ENCODE measurements around the gene ZNF683.

ZNF683 gene

GRCh38 chr1:26317612-26318337 lies 54.8 kb downstream of the ZNF683 start, which contains the start of gene CD52:
CD52 (plus strand) TSS chr1:26317958; CDS start chr1:26318018, 60 bp downstream.
- TF ChIP-seq EZH2 (optimal IDR thresholded peaks at IDR 0.05; ENCODE audit: low read depth, low read length) (no peak), CTCF (IDR thresholded peaks at IDR 0.05; ENCODE audit: low read length) (no peak), EZH2phosphoT487 (IDR thresholded peaks at IDR 0.05; ENCODE audit: low read length) (no peak)
- H3K4me1 ChIP-seq (ENCODE audit: low read length): peaks cover 26% of the 10 kb centered on the region
- H3K9ac ChIP-seq (ENCODE audit: low read length): no peak within 1 kb of the TSS
- no peaks in the 10 kb centered on the region for H3K79me2 ChIP-seq (ENCODE audit: low read length)
- no peaks in the 10 kb centered on the region for H3K27me3 ChIP-seq (replicated peaks; ENCODE audit: insufficient read depth, low read length)
- H3K4me2 ChIP-seq (ENCODE audit: low read depth, low read length): peak within 1 kb of the TSS; percentile 37; the same call in 1 of the 2 replicates
- H4K20me1 ChIP-seq (ENCODE audit: insufficient read depth, low read length): no peaks in the 10 kb centered on the region
- no peak within 1 kb of the TSS for H3K27ac ChIP-seq (ENCODE audit: low read length)
- H3K9me3 ChIP-seq (replicated peaks; ENCODE audit: insufficient read depth, low read length): no peaks in the 10 kb centered on the region
- DNase-seq: peak; percentile 21
- no peaks in the 10 kb centered on the region for H3F3A ChIP-seq (ENCODE audit: insufficient read depth, low read length)
- H2AFZ ChIP-seq (ENCODE audit: low read length): peak within 1 kb of the TSS; percentile 16; the same call in 1 of the 2 replicates
- peak within 1 kb of the TSS; percentile 12; the same call in 1 of the 2 replicates for H3K4me3 ChIP-seq (ENCODE audit: low read length)
- no peaks in the 10 kb centered on the region for H3K36me3 ChIP-seq (replicated peaks; ENCODE audit: insufficient read depth, low read length)
- no peaks in the 10 kb centered on the region for H3K9me2 ChIP-seq (replicated peaks; ENCODE audit: insufficient read depth, low read length)

- H3K4me1 ChIP-seq (ENCODE audit: low read length): peaks cover 26% of the 10 kb centered on the region
- H3K4me3 ChIP-seq (ENCODE audit: low read length): no peak overlapping the region
- H4K20me1 ChIP-seq (ENCODE audit: insufficient read depth, low read length): no peaks in the 10 kb centered on the region
- no peak overlapping the region for H2AFZ ChIP-seq (ENCODE audit: low read length)
- TF ChIP-seq CTCF (IDR thresholded peaks at IDR 0.05; ENCODE audit: low read length): no peak
- no peak for TF ChIP-seq EZH2 (optimal IDR thresholded peaks at IDR 0.05; ENCODE audit: low read depth, low read length)
- no peak for TF ChIP-seq EZH2phosphoT487 (IDR thresholded peaks at IDR 0.05; ENCODE audit: low read length)
- H3K9me3 ChIP-seq (replicated peaks; ENCODE audit: insufficient read depth, low read length): no peaks in the 10 kb centered on the region
- no peak overlapping the region for H3K9ac ChIP-seq (ENCODE audit: low read length)
- H3K4me2 ChIP-seq (ENCODE audit: low read depth, low read length): peak overlapping the region; percentile 37; the same call in 1 of the 2 replicates
- H3F3A ChIP-seq (ENCODE audit: insufficient read depth, low read length): no peaks in the 10 kb centered on the region
- H3K27ac ChIP-seq (ENCODE audit: low read length): no peak overlapping the region
- no peaks in the 10 kb centered on the region for H3K36me3 ChIP-seq (replicated peaks; ENCODE audit: insufficient read depth, low read length)
- no peaks in the 10 kb centered on the region for H3K79me2 ChIP-seq (ENCODE audit: low read length)
- H3K27me3 ChIP-seq (replicated peaks; ENCODE audit: insufficient read depth, low read length): no peaks in the 10 kb centered on the region
- no peak for DNase-seq
- H3K9me2 ChIP-seq (replicated peaks; ENCODE audit: insufficient read depth, low read length): no peaks in the 10 kb centered on the region
Observed at GRCh38 chr1:26317146-26317545, 55.4 kb downstream of the ZNF683 start.

- Histone ChIP-seq H3K9me3 (replicated peaks; ENCODE audit: insufficient read depth, low read length) (no peaks in the 10 kb centered on the region), H3K27me3 (replicated peaks; ENCODE audit: insufficient read depth, low read length) (no peaks in the 10 kb centered on the region), H3K9ac (ENCODE audit: low read length) (no peak overlapping the region), H3K4me3 (ENCODE audit: low read length) (no peak overlapping the region), H3F3A (ENCODE audit: insufficient read depth, low read length) (no peaks in the 10 kb centered on the region), H2AFZ (ENCODE audit: low read length) (no peak overlapping the region), H3K4me1 (ENCODE audit: low read length) (peaks cover 23% of the 10 kb centered on the region), H3K36me3 (replicated peaks; ENCODE audit: insufficient read depth, low read length) (no peaks in the 10 kb centered on the region), H3K4me2 (ENCODE audit: low read depth, low read length) (no peak overlapping the region; the same call in 1 of the 2 replicates), H4K20me1 (ENCODE audit: insufficient read depth, low read length) (no peaks in the 10 kb centered on the region), H3K79me2 (ENCODE audit: low read length) (no peaks in the 10 kb centered on the region), H3K27ac (ENCODE audit: low read length) (no peak overlapping the region), H3K9me2 (replicated peaks; ENCODE audit: insufficient read depth, low read length) (no peaks in the 10 kb centered on the region)
- TF ChIP-seq EZH2phosphoT487 (IDR thresholded peaks at IDR 0.05; ENCODE audit: low read length): no peak
- TF ChIP-seq CTCF (IDR thresholded peaks at IDR 0.05; ENCODE audit: low read length): no peak
- TF ChIP-seq EZH2 (optimal IDR thresholded peaks at IDR 0.05; ENCODE audit: low read depth, low read length): no peak
- DNase-seq: no peak
Observed at GRCh38 chr1:26315874-26316850, 56.4 kb downstream of the ZNF683 start.
